ENCODE results near the gene TESPA1. TPM values are rescaled to one million over a fixed set of nuclear protein-coding genes. Genes with fewer than 3 reads are reported as not detected.

Gene TESPA1
- total and polyA plus RNA-seq, 8 donors: 0.67 to 3.2 (median 1.2) TPM

- Histone ChIP-seq H3K4me1 (no peaks in the 10 kb centered on the region), H3K27ac (no peak overlapping the region), H3K27me3 (no peaks in the 10 kb centered on the region), H3K4me3 (no peak overlapping the region), H3K9me3 (no peaks in the 10 kb centered on the region), H3K36me3 (no peaks in the 10 kb centered on the region)
- no peak for DNase-seq
- no peak for ATAC-seq
- intact Hi-C loops (cut with DNase I): no loop called here
- no peak for TF ChIP-seq CTCF (IDR thresholded peaks at IDR 0.05)
Measured at GRCh38 chr12:54941659-54942058, 42.9 kb downstream of the TESPA1 start.

- TF ChIP-seq CTCF (IDR thresholded peaks at IDR 0.05): no peak
- no peak for ATAC-seq
Measured at GRCh38 chr12:54940727-54941315, 43.7 kb downstream of the TESPA1 start.

GRCh38 chr12:54937929-54938328 lies 46.6 kb downstream of the TESPA1 start:
- Histone ChIP-seq H3K4me1 (peaks cover 9 to 31% of the 10 kb centered on the region in 2 donors), H3K36me3 (no peaks in the 10 kb centered on the region), H3K27ac (no peak overlapping the region), H3K9me3 (no peaks in the 10 kb centered on the region), H3K4me3 (no peak overlapping the region), H3K27me3 (no peaks in the 10 kb centered on the region)
- intact Hi-C loops (cut with DNase I): no loop called here
- no peak for TF ChIP-seq CTCF (IDR thresholded peaks at IDR 0.05)
- ATAC-seq (no peak), DNase-seq (no peak)

More at GRCh38 chr12:54940727-54941315, 43.7 kb downstream of the TESPA1 start:
- no peak for DNase-seq
- no peaks in the 10 kb centered on the region for H3K36me3 ChIP-seq
- peaks cover 0 to 2% of the 10 kb centered on the region in 2 donors for H3K4me1 ChIP-seq
- H3K9me3 ChIP-seq: no peaks in the 10 kb centered on the region
- no peak overlapping the region for H3K4me3 ChIP-seq
- H3K27me3 ChIP-seq: no peaks in the 10 kb centered on the region
- intact Hi-C loops (cut with DNase I): no loop called here
- H3K27ac ChIP-seq: no peak overlapping the region

- DNase-seq: no peak
- Histone ChIP-seq H3K4me1 (peaks cover 9 to 31% of the 10 kb centered on the region in 2 donors), H3K4me3 (no peak overlapping the region), H3K9me3 (no peaks in the 10 kb centered on the region), H3K27me3 (no peaks in the 10 kb centered on the region), H3K36me3 (no peaks in the 10 kb centered on the region), H3K27ac (no peak overlapping the region)
- intact Hi-C loops (cut with DNase I): no loop called here
- ATAC-seq: no peak
- no peak for TF ChIP-seq CTCF (IDR thresholded peaks at IDR 0.05)
Measured at GRCh38 chr12:54937376-54937775, 47.2 kb downstream of the TESPA1 start.

GRCh38 chr12:54936736-54937135 lies 47.8 kb downstream of the TESPA1 start:
- intact Hi-C loops (cut with DNase I): no loop called here

More at GRCh38 chr12:54936736-54937135, 47.8 kb downstream of the TESPA1 start:
- TF ChIP-seq CTCF (IDR thresholded peaks at IDR 0.05): no peak
- no peaks in the 10 kb centered on the region for H3K36me3 ChIP-seq
- ATAC-seq (no peak), DNase-seq (no peak)
- H3K4me1 ChIP-seq: peaks cover 9 to 31% of the 10 kb centered on the region in 2 donors
- H3K9me3 ChIP-seq: no peaks in the 10 kb centered on the region
- H3K4me3 ChIP-seq: no peak overlapping the region
- no peak overlapping the region for H3K27ac ChIP-seq
- no peaks in the 10 kb centered on the region for H3K27me3 ChIP-seq

Data from left lung (tissue), 10 donors.